Measurements from ENCODE around the gene P2RX7. TPM values are rescaled to one million over a fixed set of nuclear protein-coding genes. Genes with fewer than 3 reads are reported as not detected.

Gene P2RX7
- 0.13 and 0.33 TPM in 2 replicates for total RNA-seq (2014; rRNA removed; shearing (Covaris generic))
- 0.26 and 0.48 TPM in 2 replicates for total RNA-seq (2022)
- Bru-seq, nascent RNA: percentile 9 among the genes with signal in this experiment
- BruChase-seq, experiment 1, labeled RNA remaining after a 6-hour chase: percentile 9 among the genes with signal in this experiment
- percentile 17 among the genes with signal in this experiment for BruChase-seq, experiment 2, labeled RNA remaining after a 2-hour chase
- long read RNA-seq: 0 reads

- no TSS peak for BruUV-seq (replicated peaks)
- Histone ChIP-seq H2AFZ (ENCODE audit: low read length) (peak within 1 kb of the TSS; percentile 89), H3K4me1 (ENCODE audit: insufficient read depth, low read length, poor library complexity, severe bottlenecking) (peaks cover 29% of the 10 kb centered on the region), H3K4me2 (ENCODE audit: low read length) (peak within 1 kb of the TSS; percentile 53; the same call in 1 of the 2 replicates), H3K79me2 (ENCODE audit: insufficient read depth, low read depth, low read length) (no peaks in the 10 kb centered on the region), H3K4me3 (ENCODE audit: low read depth, low read length, poor library complexity, severe bottlenecking) (no peak within 1 kb of the TSS), H3K27ac (ENCODE audit: low read depth, low read length, poor library complexity, severe bottlenecking) (no peak within 1 kb of the TSS), H3K9me2 (ENCODE audit: insufficient read depth, low read length) (no peaks in the 10 kb centered on the region), H3K36me3 (ENCODE audit: insufficient read depth, low read length) (no peaks in the 10 kb centered on the region), H4K20me1 (ENCODE audit: insufficient read depth, low read length) (no peaks in the 10 kb centered on the region), H3K9me3 (ENCODE audit: low read length) (peaks cover 6% of the 10 kb centered on the region; the same call in 1 of the 2 replicates)
- DNase-seq (ENCODE audit: low spot score): peak; percentile 44
- intact Hi-C loops (cut with micrococcal nuclease; ENCODE audit: unreplicated experiment): no loop called here
- TF ChIP-seq, protein P1, sequence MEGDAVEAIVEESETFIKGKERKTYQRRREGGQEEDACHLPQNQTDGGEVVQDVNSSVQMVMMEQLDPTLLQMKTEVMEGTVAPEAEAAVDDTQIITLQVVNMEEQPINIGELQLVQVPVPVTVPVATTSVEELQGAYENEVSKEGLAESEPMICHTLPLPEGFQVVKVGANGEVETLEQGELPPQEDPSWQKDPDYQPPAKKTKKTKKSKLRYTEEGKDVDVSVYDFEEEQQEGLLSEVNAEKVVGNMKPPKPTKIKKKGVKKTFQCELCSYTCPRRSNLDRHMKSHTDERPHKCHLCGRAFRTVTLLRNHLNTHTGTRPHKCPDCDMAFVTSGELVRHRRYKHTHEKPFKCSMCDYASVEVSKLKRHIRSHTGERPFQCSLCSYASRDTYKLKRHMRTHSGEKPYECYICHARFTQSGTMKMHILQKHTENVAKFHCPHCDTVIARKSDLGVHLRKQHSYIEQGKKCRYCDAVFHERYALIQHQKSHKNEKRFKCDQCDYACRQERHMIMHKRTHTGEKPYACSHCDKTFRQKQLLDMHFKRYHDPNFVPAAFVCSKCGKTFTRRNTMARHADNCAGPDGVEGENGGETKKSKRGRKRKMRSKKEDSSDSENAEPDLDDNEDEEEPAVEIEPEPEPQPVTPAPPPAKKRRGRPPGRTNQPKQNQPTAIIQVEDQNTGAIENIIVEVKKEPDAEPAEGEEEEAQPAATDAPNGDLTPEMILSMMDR (conservative IDR thresholded peaks at IDR 0.05; ENCODE audit: low read length): no peak
- POLR2A ChIA-PET: interaction anchor here (0.6 to 0.7 kb wide), 3 partner anchors 8 to 224 kb away, joined by 3 to 4 read pairs (median 3); no protein-coding TSS in a partner anchor
- CTCF ChIA-PET (ENCODE audit: unreplicated experiment): no interaction called here
Measured at GRCh38 chr12:121132601-121133481, at the start of gene P2RX7. Gene P2RX7 (plus strand): TSS chr12:121132876. CDS start chr12:121132971, 95 bp downstream.

GRCh38 chr12:121084229-121084628 lies 48.4 kb upstream of the P2RX7 start:
- Histone ChIP-seq H3K36me3 (ENCODE audit: insufficient read depth, low read length) (no peaks in the 10 kb centered on the region), H3K4me2 (ENCODE audit: low read length) (no peak overlapping the region), H3K9me2 (ENCODE audit: insufficient read depth, low read length) (no peaks in the 10 kb centered on the region), H3K4me1 (ENCODE audit: insufficient read depth, low read length, poor library complexity, severe bottlenecking) (no peaks in the 10 kb centered on the region), H3K9me3 (ENCODE audit: low read length) (no peaks in the 10 kb centered on the region), H4K20me1 (ENCODE audit: insufficient read depth, low read length) (no peaks in the 10 kb centered on the region), H2AFZ (ENCODE audit: low read length) (no peak overlapping the region), H3K79me2 (ENCODE audit: insufficient read depth, low read depth, low read length) (no peaks in the 10 kb centered on the region), H3K4me3 (ENCODE audit: low read depth, low read length, poor library complexity, severe bottlenecking) (no peak overlapping the region), H3K27ac (ENCODE audit: low read depth, low read length, poor library complexity, severe bottlenecking) (no peak overlapping the region)
- DNase-seq (ENCODE audit: low spot score): no peak
- no TSS peak for BruUV-seq (replicated peaks)
- POLR2A ChIA-PET: no interaction called here
- CTCF ChIA-PET (ENCODE audit: unreplicated experiment): no interaction called here
- intact Hi-C loops (cut with micrococcal nuclease; ENCODE audit: unreplicated experiment): no loop called here
- TF ChIP-seq, protein P1 (conservative IDR thresholded peaks at IDR 0.05; ENCODE audit: low read length): no peak
- no peak for TF ChIP-seq EZH2phosphoT487 (IDR thresholded peaks at IDR 0.05; ENCODE audit: borderline replicate concordance, low read depth, low read length)
